Activated CD8-positive, alpha-beta T cell treated with anti-CD3 and anti-CD28 coated beads for 36 hours (primary cell): ENCODE measurements around the gene YEATS2. TPM values are rescaled to one million over a fixed set of nuclear protein-coding genes. Genes with fewer than 3 reads are reported as not detected.
A peak's percentile ranks its signal among the peaks of the same experiment; 100 is the strongest.
"Not testable (repeated sequence)": the region's sequence is repeated elsewhere in the genome, so short reads cannot be mapped to it uniquely, and the experiment has no call there.

Source experiments
- ATAC-seq: fragments of 200-7000 bp; cut with Tn5 transposase; one replicate; pipeline ENCODE4 v1.10.0; 2021; ENCODE audit warnings: mild to moderate bottlenecking, moderate library complexity
- CTCF ChIA-PET: fragments of 350-600 bp; sonication (Branson Sonifier 250); formaldehyde crosslinking; loops from one replicate; lab custom pipeline; 2021; ENCODE audit warnings: antibody characterized with exemption; lab: Charles Lee
- POLR2A ChIA-PET: fragments of 350-600 bp; sonication (Branson Sonifier 250); formaldehyde crosslinking; loops from one replicate; lab custom pipeline; 2021; ENCODE audit warnings: antibody characterized with exemption; lab: Charles Lee
- DNase-seq: peaks from one replicate; pipeline ENCODE4 v3.0.0-alpha.2; 2020
- H3K27ac Mint-ChIP-seq: one replicate; pipeline ENCODE4 v1.8.0; 2021; ENCODE audit warnings: mild to moderate bottlenecking, mixed read lengths
- H3K27me3 Mint-ChIP-seq: one replicate; pipeline ENCODE4 v1.8.0; 2021; ENCODE audit warnings: mixed read lengths
- H3K36me3 Mint-ChIP-seq: one replicate; pipeline ENCODE4 v1.8.0; 2021; ENCODE audit warnings: low read depth, mixed read lengths
- H3K4me1 Mint-ChIP-seq: one replicate; pipeline ENCODE4 v1.8.0; 2021; ENCODE audit warnings: low read depth, mixed read lengths
- H3K4me3 Mint-ChIP-seq: one replicate; pipeline ENCODE4 v1.8.0; 2021; ENCODE audit warnings: mild to moderate bottlenecking, moderate library complexity, mixed read lengths
- H3K9me3 Mint-ChIP-seq: one replicate; pipeline ENCODE4 v1.8.0; 2021; ENCODE audit warnings: mixed read lengths
- CTCF ChIP-seq: fragments of 200-600 bp; IDR thresholded peaks from one replicate; pipeline ENCODE4 v1.8.0; 2022; ENCODE audit warnings: antibody characterized with exemption, mild to moderate bottlenecking
- intact Hi-C: fragments of 100-400 bp; cut with micrococcal nuclease; formaldehyde crosslinking; loops from one replicate; pipeline ENCODE4 v1.10.0; 2022
- total RNA-seq, 2 experiments: library from RNA; stranded (reverse); gene quantifications; one replicate each; pipeline ENCODE4 v1.2.3, GENCODE V29; 2021

Gene YEATS2
- total RNA-seq, 2 experiments from 2014 or later = 65.0 to 67.7 TPM

DNA sequence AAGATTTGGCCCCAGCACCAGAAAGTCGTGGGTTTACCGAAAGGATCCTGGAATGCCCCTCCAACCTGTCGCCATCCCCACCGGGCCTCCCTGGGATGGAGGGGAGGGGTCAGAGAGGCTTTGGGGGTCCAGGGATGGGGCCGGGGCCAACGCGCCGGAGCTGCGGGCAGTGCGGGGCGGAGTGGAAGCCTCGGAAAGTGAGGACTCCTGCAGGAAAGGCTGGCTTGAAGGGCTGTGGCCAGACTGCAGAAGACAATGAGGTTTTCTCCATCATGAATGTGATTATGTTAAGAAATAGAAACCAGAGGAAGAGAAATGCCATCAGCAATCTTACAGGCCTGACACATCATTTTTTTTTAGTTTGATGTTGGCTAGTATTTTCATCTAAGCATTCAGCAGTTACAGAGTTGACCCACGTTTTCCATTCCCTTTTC is 738 bp downstream of the YEATS2 start:
- no peak for TF ChIP-seq CTCF
- ATAC-seq (peak; percentile 18), DNase-seq (peak; percentile 24)
- Mint-ChIP-seq H3K4me3 (peak overlapping the region; percentile 93), H3K36me3 (peaks cover 27% of the 10 kb centered on the region), H3K27ac (peak overlapping the region; percentile 92), H3K27me3 (no peaks in the 10 kb centered on the region), H3K9me3 (no peaks in the 10 kb centered on the region), H3K4me1 (peaks cover 35% of the 10 kb centered on the region)
- ChIA-PET POLR2A (interaction anchor here (0.5 to 4.9 kb wide), 12 partner anchors 11 to 243 kb away, joined by 3 to 42 read pairs (median 4); partner anchors contain the start of gene KLHL24), CTCF (interaction anchor here (1.0 to 2.7 kb wide), 4 partner anchors 62 to 229 kb away, joined by 3 to 15 read pairs (median 6); partner anchors contain the start of genes KLHL24 and PARL)
- intact Hi-C loops = no loop called here

DNA sequence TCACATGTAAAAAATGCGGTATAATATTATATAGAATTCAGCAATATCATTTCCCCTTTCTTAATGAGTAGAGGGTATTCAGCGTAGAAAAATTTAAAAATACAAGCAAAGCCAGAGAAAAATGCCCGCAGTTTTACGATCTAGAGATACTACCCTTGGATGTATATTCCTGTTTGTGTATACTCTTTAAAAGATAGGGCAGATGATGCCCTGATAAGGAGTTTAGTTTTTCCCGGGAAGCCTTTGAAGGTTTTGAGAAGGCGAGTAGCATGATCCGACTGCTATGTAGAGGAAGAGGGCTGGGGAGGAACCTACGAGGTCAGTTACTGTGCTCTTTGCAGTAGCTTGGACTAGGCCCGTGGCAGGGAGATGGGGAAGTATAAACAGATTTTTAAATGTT is 1.2 kb downstream of the YEATS2 start:
- Mint-ChIP-seq H3K4me1 (peaks cover 38% of the 10 kb centered on the region), H3K4me3 (peak overlapping the region; percentile 93), H3K27ac (peak overlapping the region; percentile 92), H3K36me3 (peaks cover 27% of the 10 kb centered on the region), H3K27me3 (no peaks in the 10 kb centered on the region), H3K9me3 (no peaks in the 10 kb centered on the region)
- intact Hi-C loops = no loop called here
- ATAC-seq (no peak), DNase-seq (peak; percentile 23)
- ChIA-PET POLR2A (interaction anchor here (0.5 to 4.9 kb wide), 7 partner anchors 11 to 244 kb away, joined by 3 to 42 read pairs (median 4); partner anchors contain the start of gene KLHL24), CTCF (interaction anchor here (2.1 to 2.7 kb wide), 2 partner anchors 62 to 68 kb away, joined by 6 to 15 read pairs; partner anchors contain the start of gene KLHL24)
- TF ChIP-seq CTCF = no peak

DNA sequence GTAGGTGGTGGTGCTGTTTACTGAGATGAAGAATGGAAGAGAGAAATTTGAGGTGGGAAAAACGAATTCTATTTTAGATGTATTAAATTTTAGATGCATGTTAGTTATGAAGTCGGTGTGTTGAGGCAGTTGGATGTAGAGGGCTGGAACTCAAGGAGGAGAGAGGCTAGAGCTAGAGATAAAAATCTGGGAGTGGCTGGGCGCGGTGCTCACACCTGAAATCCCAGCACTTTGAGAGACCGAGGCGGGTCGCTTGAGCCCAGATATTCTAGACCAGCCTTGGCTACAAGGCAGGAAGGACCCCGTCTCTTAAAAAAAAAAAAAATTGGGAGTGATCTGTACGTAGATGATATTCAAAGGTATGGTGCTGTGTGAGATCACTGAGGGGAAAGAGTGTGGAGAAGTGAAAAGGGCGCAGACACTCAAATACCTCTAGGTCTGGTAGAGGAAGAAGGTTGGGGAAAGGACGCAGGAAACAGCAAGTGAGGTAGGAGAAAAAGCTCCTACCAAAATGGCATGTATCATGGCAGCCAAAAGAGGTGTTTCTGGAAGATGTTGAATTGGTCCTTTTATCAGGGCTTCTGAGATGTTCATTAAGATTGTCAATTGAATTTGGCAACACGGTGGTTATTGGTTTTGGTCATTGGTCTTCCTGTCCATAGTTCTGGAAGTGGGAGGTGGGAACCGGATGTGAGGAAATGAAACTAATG is 1.8 kb downstream of the YEATS2 start:
- peaks cover 42% of the 10 kb centered on the region for H3K4me1 Mint-ChIP-seq
- H3K27me3 Mint-ChIP-seq = no peaks in the 10 kb centered on the region
- ATAC-seq (no peak), DNase-seq (no peak)
- H3K36me3 Mint-ChIP-seq = peaks cover 30% of the 10 kb centered on the region
- H3K27ac Mint-ChIP-seq = peak overlapping the region; percentile 92
- H3K4me3 Mint-ChIP-seq = peak overlapping the region; percentile 93
- ChIA-PET POLR2A (interaction anchor here (0.8 to 4.9 kb wide), 4 partner anchors 10 to 435 kb away, joined by 3 to 42 read pairs (median 3); partner anchors contain the start of genes EIF2B5 and KLHL24), CTCF (interaction anchor here (2.7 kb wide), 1 partner anchor 63 kb away, joined by 15 read pairs; the partner anchor contains the start of gene KLHL24)
- H3K9me3 Mint-ChIP-seq = no peaks in the 10 kb centered on the region
- intact Hi-C loops = no loop called here
- TF ChIP-seq CTCF = no peak

DNA sequence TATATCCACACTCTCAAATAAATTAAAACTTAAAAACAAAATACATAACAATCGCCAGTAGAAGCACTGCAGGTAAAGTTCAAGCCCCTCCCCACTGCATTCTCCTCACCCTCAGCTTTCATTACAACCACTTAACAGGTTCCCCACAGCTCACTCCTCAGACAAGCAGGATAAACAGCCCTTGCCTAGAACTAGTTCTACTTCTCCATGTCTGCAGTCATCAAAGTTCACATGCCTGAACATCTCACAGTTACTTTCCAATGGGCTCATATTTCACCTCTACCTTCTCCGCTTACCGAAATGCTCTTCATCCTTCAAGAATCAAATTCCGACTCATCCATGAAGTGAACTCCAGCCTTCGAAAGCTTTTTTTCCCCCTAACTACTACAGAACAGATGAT is 4.1 kb downstream of the YEATS2 start:
- ChIA-PET POLR2A (no interaction called here), CTCF (no interaction called here)
- Mint-ChIP-seq H3K27ac (no peak overlapping the region), H3K4me1 (peaks cover 47% of the 10 kb centered on the region), H3K27me3 (no peaks in the 10 kb centered on the region), H3K36me3 (peaks cover 36% of the 10 kb centered on the region), H3K4me3 (no peak overlapping the region), H3K9me3 (no peaks in the 10 kb centered on the region)
- no peak for ATAC-seq
- intact Hi-C loops = loop anchor here (5.0 kb wide), 1 partner anchor 44 kb away; no protein-coding TSS in a partner anchor
- DNase-seq = no peak
- no peak for TF ChIP-seq CTCF

DNA sequence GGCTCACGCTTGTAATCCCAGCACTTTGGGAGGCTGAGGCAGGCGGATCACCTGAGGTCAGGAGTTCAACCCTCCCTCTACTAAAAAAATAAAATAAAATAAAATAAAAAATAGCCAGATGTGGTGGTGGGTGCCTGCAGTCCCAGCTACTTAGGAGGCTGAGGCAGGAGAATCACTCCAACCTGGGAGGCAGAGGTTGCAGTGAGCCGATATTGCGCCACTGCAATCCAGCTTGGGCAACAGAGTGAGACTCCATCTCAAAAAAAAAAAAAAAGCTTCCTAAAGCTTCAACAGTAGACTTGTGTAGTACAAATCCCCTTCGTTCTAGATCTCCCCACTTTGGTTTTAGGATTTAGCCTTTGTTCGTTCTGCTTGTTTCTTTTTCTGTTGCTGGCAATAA is 6.3 kb downstream of the YEATS2 start:
- intact Hi-C loops = loop anchor here (5.0 kb wide), 1 partner anchor 47 kb away; no protein-coding TSS in a partner anchor
- not testable (repeated sequence) for ATAC-seq, H3K27me3 Mint-ChIP-seq, H3K9me3 Mint-ChIP-seq, DNase-seq, H3K4me3 Mint-ChIP-seq, H3K27ac Mint-ChIP-seq
- Mint-ChIP-seq H3K36me3 (peaks cover 34% of the 10 kb centered on the region), H3K4me1 (peaks cover 41% of the 10 kb centered on the region)
- ChIA-PET POLR2A (interaction anchor here (0.9 kb wide), 1 partner anchor 10 kb away, joined by 3 read pairs; no protein-coding TSS in a partner anchor), CTCF (interaction anchor here (0.7 to 1.2 kb wide), 2 partner anchors 62 to 412 kb away, joined by 3 read pairs; no protein-coding TSS in a partner anchor)
